Ovary (tissue), 3 donors: Measurements from ENCODE around the gene SIGLEC8.

ENCODE experiments used
- EP300 ChIP-seq: sonication (generic); formaldehyde crosslinking; IDR thresholded peaks from one replicate; pipeline ENCODE4 v1.6.1; 2017; ENCODE audit warnings: antibody characterized with exemption
- POLR2A ChIP-seq: fragments of 450-650 bp; IDR thresholded peaks from one replicate; pipeline ENCODE4 v1.6.1; 2017; ENCODE audit warnings: antibody characterized with exemption, mild to moderate bottlenecking, moderate library complexity
- TF ChIP-seq, protein P1 (sequence below), 3 donors: fragments of 450-650 bp in 2 of 3; fragments of 200-600 bp in 1 of 3; IDR thresholded peaks; one replicate each; pipeline versions ENCODE4 v1.5.1 to v1.8.0; 2016 to 2022; ENCODE audit warnings: antibody characterized with exemption in 3 of 3, mild to moderate bottlenecking in 1 of 3
- donor health status: DM: no; HTN: no; CAD: no.

GRCh38 chr19:51441410-51442390 lies 16.6 kb downstream of the SIGLEC8 start:
- TF ChIP-seq, protein P1, sequence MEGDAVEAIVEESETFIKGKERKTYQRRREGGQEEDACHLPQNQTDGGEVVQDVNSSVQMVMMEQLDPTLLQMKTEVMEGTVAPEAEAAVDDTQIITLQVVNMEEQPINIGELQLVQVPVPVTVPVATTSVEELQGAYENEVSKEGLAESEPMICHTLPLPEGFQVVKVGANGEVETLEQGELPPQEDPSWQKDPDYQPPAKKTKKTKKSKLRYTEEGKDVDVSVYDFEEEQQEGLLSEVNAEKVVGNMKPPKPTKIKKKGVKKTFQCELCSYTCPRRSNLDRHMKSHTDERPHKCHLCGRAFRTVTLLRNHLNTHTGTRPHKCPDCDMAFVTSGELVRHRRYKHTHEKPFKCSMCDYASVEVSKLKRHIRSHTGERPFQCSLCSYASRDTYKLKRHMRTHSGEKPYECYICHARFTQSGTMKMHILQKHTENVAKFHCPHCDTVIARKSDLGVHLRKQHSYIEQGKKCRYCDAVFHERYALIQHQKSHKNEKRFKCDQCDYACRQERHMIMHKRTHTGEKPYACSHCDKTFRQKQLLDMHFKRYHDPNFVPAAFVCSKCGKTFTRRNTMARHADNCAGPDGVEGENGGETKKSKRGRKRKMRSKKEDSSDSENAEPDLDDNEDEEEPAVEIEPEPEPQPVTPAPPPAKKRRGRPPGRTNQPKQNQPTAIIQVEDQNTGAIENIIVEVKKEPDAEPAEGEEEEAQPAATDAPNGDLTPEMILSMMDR (IDR thresholded peaks at IDR 0.05), result no peak
- no peak for TF ChIP-seq POLR2A
- no peak for TF ChIP-seq EP300
